ENCODE results near the gene PGM5.

The PGM5 gene

DNA sequence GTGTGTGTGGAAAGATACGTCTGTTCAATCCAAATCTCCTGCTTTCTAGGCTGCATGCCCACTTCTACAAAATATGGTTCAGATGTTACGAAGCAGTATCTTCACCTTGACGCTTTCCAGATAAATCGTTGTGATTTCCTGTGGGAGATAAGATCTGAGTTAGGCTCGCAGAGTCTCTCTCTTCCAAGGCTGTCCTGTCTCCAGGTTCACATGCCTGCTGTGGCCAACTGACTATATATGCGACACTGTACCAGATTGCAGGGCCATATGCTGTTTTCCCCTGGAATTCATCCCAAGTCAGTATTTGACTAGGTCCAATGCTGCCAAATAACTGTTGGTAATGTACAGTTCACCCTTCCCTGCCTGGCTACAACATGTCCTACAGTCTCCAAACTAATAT, 136.4 kb downstream of the PGM5 start:
- H3K4me1 ChIP-seq (ENCODE audit: insufficient read depth, low read length, poor library complexity, severe bottlenecking) = no peaks in the 10 kb centered on the region
- no peak overlapping the region for H3K4me2 ChIP-seq (ENCODE audit: low read depth, low read length, poor library complexity, severe bottlenecking)
- H3K9me2 ChIP-seq (replicated peaks; ENCODE audit: low read depth, low read length) = no peaks in the 10 kb centered on the region
- H3F3A ChIP-seq (ENCODE audit: low read depth) = no peaks in the 10 kb centered on the region
- no peak overlapping the region for H2AFZ ChIP-seq (ENCODE audit: low read length)
- no peaks in the 10 kb centered on the region for H3K27me3 ChIP-seq (ENCODE audit: insufficient read depth, low read length, poor library complexity, severe bottlenecking)
- H3K4me3 ChIP-seq (ENCODE audit: low read length, poor library complexity, severe bottlenecking) = no peak overlapping the region
- H3K36me3 ChIP-seq (ENCODE audit: insufficient read depth, low read length) = no peaks in the 10 kb centered on the region
- no peaks in the 10 kb centered on the region for H4K20me1 ChIP-seq (ENCODE audit: insufficient read depth, low read length, poor library complexity, severe bottlenecking)
- no peaks in the 10 kb centered on the region for H3K9me3 ChIP-seq (ENCODE audit: insufficient read depth, low read depth, low read length)
- TF ChIP-seq, protein P1, sequence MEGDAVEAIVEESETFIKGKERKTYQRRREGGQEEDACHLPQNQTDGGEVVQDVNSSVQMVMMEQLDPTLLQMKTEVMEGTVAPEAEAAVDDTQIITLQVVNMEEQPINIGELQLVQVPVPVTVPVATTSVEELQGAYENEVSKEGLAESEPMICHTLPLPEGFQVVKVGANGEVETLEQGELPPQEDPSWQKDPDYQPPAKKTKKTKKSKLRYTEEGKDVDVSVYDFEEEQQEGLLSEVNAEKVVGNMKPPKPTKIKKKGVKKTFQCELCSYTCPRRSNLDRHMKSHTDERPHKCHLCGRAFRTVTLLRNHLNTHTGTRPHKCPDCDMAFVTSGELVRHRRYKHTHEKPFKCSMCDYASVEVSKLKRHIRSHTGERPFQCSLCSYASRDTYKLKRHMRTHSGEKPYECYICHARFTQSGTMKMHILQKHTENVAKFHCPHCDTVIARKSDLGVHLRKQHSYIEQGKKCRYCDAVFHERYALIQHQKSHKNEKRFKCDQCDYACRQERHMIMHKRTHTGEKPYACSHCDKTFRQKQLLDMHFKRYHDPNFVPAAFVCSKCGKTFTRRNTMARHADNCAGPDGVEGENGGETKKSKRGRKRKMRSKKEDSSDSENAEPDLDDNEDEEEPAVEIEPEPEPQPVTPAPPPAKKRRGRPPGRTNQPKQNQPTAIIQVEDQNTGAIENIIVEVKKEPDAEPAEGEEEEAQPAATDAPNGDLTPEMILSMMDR (conservative IDR thresholded peaks at IDR 0.05; ENCODE audit: low read length) = no peak
- TF ChIP-seq EZH2phosphoT487 (IDR thresholded peaks at IDR 0.05; ENCODE audit: borderline replicate concordance) = no peak
- H3K79me2 ChIP-seq (ENCODE audit: insufficient read depth, low read length) = no peaks in the 10 kb centered on the region
- H3K9ac ChIP-seq (ENCODE audit: low read depth, low read length, poor library complexity, severe bottlenecking) = no peak overlapping the region

DNA sequence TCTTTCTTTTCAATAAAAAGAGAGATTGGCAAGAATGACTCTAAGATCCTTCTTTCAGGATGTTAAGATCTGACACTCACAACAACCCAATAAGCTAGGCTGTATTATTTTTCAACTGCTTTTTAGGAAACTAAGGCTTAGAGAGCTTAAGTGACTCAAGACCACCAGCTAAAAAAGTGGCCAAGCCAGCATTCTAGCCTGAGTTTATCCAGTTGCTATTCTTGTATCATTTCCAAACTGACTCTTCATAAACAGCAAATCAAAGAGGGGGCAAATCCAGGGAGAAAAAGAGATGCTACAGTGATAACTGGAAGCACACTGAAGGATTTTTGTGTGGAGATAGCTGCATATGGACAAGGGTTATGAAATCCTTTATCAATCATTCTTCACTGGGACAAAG, 137.1 kb downstream of the PGM5 start:
- Histone ChIP-seq H3K9ac (ENCODE audit: low read depth, low read length, poor library complexity, severe bottlenecking) (no peak overlapping the region), H3K27me3 (ENCODE audit: insufficient read depth, low read length, poor library complexity, severe bottlenecking) (no peaks in the 10 kb centered on the region), H2AFZ (ENCODE audit: low read length) (no peak overlapping the region)

DNA sequence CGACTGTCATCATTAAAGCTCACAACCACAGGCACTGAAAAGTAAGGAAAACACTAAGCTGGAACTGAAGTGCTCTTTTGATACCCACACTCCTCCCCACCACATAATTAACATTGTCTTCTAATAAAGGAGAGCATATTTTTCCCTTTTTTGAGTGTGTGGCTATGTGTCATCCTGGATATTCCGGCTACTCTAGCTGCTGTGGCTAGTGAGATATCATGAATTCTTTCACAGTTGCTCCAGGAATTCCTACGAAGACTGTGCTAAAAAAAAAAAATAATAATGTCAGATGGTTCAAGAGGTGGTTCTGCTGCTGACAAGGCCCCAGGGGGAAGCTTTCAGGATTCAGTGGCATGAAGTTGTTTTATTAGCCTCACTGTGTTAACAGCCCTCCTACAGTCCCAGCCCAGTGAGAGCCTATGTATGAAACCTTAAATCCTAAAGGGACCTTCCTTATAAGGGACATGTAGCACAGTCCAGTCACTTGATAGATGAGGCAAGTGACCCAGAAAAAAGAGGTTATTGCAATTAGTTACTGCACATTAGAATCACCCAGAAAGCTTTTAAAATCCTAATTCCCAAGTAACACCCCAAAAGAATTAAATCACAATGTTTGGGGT, 137.7 kb downstream of the PGM5 start:
- Histone ChIP-seq H3K4me3 (ENCODE audit: low read length, poor library complexity, severe bottlenecking) (no peak overlapping the region), H4K20me1 (ENCODE audit: insufficient read depth, low read length, poor library complexity, severe bottlenecking) (no peaks in the 10 kb centered on the region), H3K36me3 (ENCODE audit: insufficient read depth, low read length) (no peaks in the 10 kb centered on the region), H3F3A (ENCODE audit: low read depth) (no peaks in the 10 kb centered on the region), H3K4me2 (ENCODE audit: low read depth, low read length, poor library complexity, severe bottlenecking) (no peak overlapping the region), H3K9me2 (replicated peaks; ENCODE audit: low read depth, low read length) (no peaks in the 10 kb centered on the region), H2AFZ (ENCODE audit: low read length) (no peak overlapping the region), H3K27me3 (ENCODE audit: insufficient read depth, low read length, poor library complexity, severe bottlenecking) (no peaks in the 10 kb centered on the region), H3K4me1 (ENCODE audit: insufficient read depth, low read length, poor library complexity, severe bottlenecking) (no peaks in the 10 kb centered on the region), H3K9me3 (ENCODE audit: insufficient read depth, low read depth, low read length) (no peaks in the 10 kb centered on the region), H3K9ac (ENCODE audit: low read depth, low read length, poor library complexity, severe bottlenecking) (no peak overlapping the region), H3K79me2 (ENCODE audit: insufficient read depth, low read length) (no peaks in the 10 kb centered on the region)
- TF ChIP-seq, protein P1 (conservative IDR thresholded peaks at IDR 0.05; ENCODE audit: low read length) = no peak
- no peak for TF ChIP-seq EZH2phosphoT487 (IDR thresholded peaks at IDR 0.05; ENCODE audit: borderline replicate concordance)

More for the DNA sequence above, 137.1 kb downstream of the PGM5 start:
- H3F3A ChIP-seq (ENCODE audit: low read depth) = no peaks in the 10 kb centered on the region
- no peak overlapping the region for H3K4me2 ChIP-seq (ENCODE audit: low read depth, low read length, poor library complexity, severe bottlenecking)
- no peaks in the 10 kb centered on the region for H3K4me1 ChIP-seq (ENCODE audit: insufficient read depth, low read length, poor library complexity, severe bottlenecking)
- H3K79me2 ChIP-seq (ENCODE audit: insufficient read depth, low read length) = no peaks in the 10 kb centered on the region
- no peaks in the 10 kb centered on the region for H4K20me1 ChIP-seq (ENCODE audit: insufficient read depth, low read length, poor library complexity, severe bottlenecking)
- H3K9me2 ChIP-seq (replicated peaks; ENCODE audit: low read depth, low read length) = no peaks in the 10 kb centered on the region
- no peaks in the 10 kb centered on the region for H3K36me3 ChIP-seq (ENCODE audit: insufficient read depth, low read length)
- no peak for TF ChIP-seq EZH2phosphoT487 (IDR thresholded peaks at IDR 0.05; ENCODE audit: borderline replicate concordance)
- TF ChIP-seq, protein P1 (conservative IDR thresholded peaks at IDR 0.05; ENCODE audit: low read length) = no peak
- no peaks in the 10 kb centered on the region for H3K9me3 ChIP-seq (ENCODE audit: insufficient read depth, low read depth, low read length)
- H3K4me3 ChIP-seq (ENCODE audit: low read length, poor library complexity, severe bottlenecking) = no peak overlapping the region
